Ishikawa (cell line): Measurements from ENCODE around the gene HOXB3.

Experiments
- CREB1 ChIP-seq: IDR thresholded peaks from 2 replicates; pipeline ENCODE4 v1.6.1; 2012; ENCODE audit warnings: low read depth
- EGR1 ChIP-seq: IDR thresholded peaks from 2 replicates; pipeline ENCODE4 v1.6.1; 2012
- EP300 ChIP-seq: IDR thresholded peaks from 2 replicates; pipeline ENCODE4 v1.6.1; 2012; ENCODE audit warnings: borderline replicate concordance
- FOXM1 ChIP-seq: IDR thresholded peaks from 2 replicates; pipeline ENCODE4 v1.6.1; 2012; ENCODE audit warnings: low read depth, borderline replicate concordance
- MAX ChIP-seq: IDR thresholded peaks from 2 replicates; pipeline ENCODE4 v1.6.1; 2012
- RAD21 ChIP-seq: IDR thresholded peaks from 2 replicates; pipeline ENCODE4 v1.6.1; 2012; ENCODE audit warnings: low read depth
- TAF1 ChIP-seq: IDR thresholded peaks from 2 replicates; pipeline ENCODE4 v1.6.1; 2012; ENCODE audit warnings: low read depth, mild to moderate bottlenecking
- TCF12 ChIP-seq: IDR thresholded peaks from 2 replicates; pipeline ENCODE4 v1.6.1; 2012; ENCODE audit warnings: low read depth
- YY1 ChIP-seq: IDR thresholded peaks from 2 replicates; pipeline ENCODE4 v1.6.1; 2012; ENCODE audit warnings: low read depth
- TF ChIP-seq, protein P1 (sequence below): IDR thresholded peaks from 2 replicates; pipeline ENCODE4 v1.6.1; 2012; ENCODE audit warnings: low read depth, mild to moderate bottlenecking
- TF ChIP-seq, protein P2 (sequence below): IDR thresholded peaks from 2 replicates; pipeline ENCODE4 v1.6.1; 2012

GRCh38 chr17:48503747-48504146, 86.3 kb downstream of the HOXB3 start:
- TF ChIP-seq, protein P1, sequence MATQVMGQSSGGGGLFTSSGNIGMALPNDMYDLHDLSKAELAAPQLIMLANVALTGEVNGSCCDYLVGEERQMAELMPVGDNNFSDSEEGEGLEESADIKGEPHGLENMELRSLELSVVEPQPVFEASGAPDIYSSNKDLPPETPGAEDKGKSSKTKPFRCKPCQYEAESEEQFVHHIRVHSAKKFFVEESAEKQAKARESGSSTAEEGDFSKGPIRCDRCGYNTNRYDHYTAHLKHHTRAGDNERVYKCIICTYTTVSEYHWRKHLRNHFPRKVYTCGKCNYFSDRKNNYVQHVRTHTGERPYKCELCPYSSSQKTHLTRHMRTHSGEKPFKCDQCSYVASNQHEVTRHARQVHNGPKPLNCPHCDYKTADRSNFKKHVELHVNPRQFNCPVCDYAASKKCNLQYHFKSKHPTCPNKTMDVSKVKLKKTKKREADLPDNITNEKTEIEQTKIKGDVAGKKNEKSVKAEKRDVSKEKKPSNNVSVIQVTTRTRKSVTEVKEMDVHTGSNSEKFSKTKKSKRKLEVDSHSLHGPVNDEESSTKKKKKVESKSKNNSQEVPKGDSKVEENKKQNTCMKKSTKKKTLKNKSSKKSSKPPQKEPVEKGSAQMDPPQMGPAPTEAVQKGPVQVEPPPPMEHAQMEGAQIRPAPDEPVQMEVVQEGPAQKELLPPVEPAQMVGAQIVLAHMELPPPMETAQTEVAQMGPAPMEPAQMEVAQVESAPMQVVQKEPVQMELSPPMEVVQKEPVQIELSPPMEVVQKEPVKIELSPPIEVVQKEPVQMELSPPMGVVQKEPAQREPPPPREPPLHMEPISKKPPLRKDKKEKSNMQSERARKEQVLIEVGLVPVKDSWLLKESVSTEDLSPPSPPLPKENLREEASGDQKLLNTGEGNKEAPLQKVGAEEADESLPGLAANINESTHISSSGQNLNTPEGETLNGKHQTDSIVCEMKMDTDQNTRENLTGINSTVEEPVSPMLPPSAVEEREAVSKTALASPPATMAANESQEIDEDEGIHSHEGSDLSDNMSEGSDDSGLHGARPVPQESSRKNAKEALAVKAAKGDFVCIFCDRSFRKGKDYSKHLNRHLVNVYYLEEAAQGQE: no peak
- TF ChIP-seq MAX: no peak
- no peak for TF ChIP-seq EP300
- TF ChIP-seq TAF1: no peak
- no peak for TF ChIP-seq CREB1
- TF ChIP-seq, protein P2, sequence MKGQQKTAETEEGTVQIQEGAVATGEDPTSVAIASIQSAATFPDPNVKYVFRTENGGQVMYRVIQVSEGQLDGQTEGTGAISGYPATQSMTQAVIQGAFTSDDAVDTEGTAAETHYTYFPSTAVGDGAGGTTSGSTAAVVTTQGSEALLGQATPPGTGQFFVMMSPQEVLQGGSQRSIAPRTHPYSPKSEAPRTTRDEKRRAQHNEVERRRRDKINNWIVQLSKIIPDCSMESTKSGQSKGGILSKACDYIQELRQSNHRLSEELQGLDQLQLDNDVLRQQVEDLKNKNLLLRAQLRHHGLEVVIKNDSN: no peak
- TF ChIP-seq YY1: no peak
- no peak for TF ChIP-seq FOXM1
- no peak for TF ChIP-seq RAD21
- TF ChIP-seq EGR1: no peak
- no peak for TF ChIP-seq TCF12
